Measurements from ENCODE around the gene SNX32. TPM values are rescaled to one million over a fixed set of nuclear protein-coding genes. Genes with fewer than 3 reads are reported as not detected.
A peak's percentile ranks its signal among the peaks of the same experiment; 100 is the strongest.

The SNX32 gene
- total and polyA plus RNA-seq, 9 of the 15 experiments (the other 6 are each of a cell fraction or from before 2014, with no cell fraction given): 0.03 TPM; not detected in 7

DNA sequence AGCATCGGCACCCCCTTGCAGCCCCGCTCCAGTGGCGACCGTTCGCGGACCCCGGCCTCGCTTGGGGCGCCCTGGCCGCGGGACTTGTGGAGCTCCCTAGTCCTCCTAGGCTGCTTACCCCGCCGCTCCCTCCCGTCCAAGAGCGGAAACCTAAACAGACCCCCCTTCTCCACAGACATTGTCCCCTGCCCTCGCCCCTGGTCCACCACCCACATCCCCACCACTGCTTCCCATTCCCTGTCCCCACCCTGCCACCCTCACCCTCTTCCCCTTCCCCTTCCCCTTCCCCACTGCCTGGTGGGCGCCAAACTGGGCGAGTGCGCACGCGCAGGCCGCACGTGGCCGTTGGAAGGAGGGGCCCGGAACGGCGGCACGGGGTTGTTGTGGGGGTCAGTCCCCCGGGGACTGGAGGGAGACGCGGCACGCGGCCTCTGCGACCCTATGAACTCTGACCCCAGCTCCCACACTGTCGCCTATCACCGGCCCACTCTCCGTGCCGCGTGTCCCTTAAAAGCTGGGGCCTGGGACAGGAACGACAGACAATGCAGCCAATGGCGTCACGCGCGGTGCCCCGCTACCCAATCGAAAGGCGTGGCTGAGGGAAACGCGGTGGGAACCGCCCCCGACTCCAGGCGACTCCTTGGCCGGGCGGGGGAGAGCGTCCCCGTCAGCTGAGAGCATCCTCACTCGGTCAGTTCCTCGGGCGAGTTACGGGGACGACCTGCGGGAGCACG, at the start of gene SNX32 (continued):
- TF ChIP-seq ZNF347 (CRISPR knock-in tag; IDR thresholded peaks at IDR 0.05; ENCODE audit: low read depth) (no peak), STAT5A (IDR thresholded peaks at IDR 0.05; ENCODE audit: borderline replicate concordance, low read length) (no peak), ZZZ3 (IDR thresholded peaks at IDR 0.05) (no peak), SP2 (IDR thresholded peaks at IDR 0.05; ENCODE audit: extremely low read depth, low read depth, low read length, poor library complexity, severe bottlenecking) (peak; percentile 79), TBL1XR1 (IDR thresholded peaks at IDR 0.05; ENCODE audit: low read length in 2 of 2) (no peak), NEUROD1 (IDR thresholded peaks at IDR 0.05; ENCODE audit: borderline replicate concordance, low read depth, low read length, partially characterized antibody) (peak; percentile 99), CBX3 (IDR thresholded peaks at IDR 0.05; ENCODE audit: borderline replicate concordance in 1 of 2, low read length in 2 of 2) (no peak), HDAC2 (IDR thresholded peaks at IDR 0.05) (no peak), SIRT6 (IDR thresholded peaks at IDR 0.05; ENCODE audit: low read depth, low read length) (no peak), NR2F6 (CRISPR knock-in tag; IDR thresholded peaks at IDR 0.05) (no peak), ZNF408 (CRISPR knock-in tag; IDR thresholded peaks at IDR 0.05; ENCODE audit: low read depth) (no peak), KHSRP (IDR thresholded peaks at IDR 0.05) (no peak), POLR2AphosphoS2 (IDR thresholded peaks at IDR 0.05; ENCODE audit: low read length) (no peak), ZSCAN29 (IDR thresholded peaks at IDR 0.05) (no peak), PPARD (CRISPR knock-in tag; IDR thresholded peaks at IDR 0.05) (no peak), NCOR1 (IDR thresholded peaks at IDR 0.05) (no peak), FOXA3 (CRISPR knock-in tag; conservative IDR thresholded peaks at IDR 0.05 in 1 of 2, IDR thresholded peaks at IDR 0.05 in 1 of 2) (no peak), ZKSCAN1 (IDR thresholded peaks at IDR 0.05; ENCODE audit: low read depth, low read length) (no peak), HNRNPK (IDR thresholded peaks at IDR 0.05; ENCODE audit: low read depth, low read length, poor library complexity, severe bottlenecking) (peak; percentile 51)
- TF ChIP-seq, protein P1, sequence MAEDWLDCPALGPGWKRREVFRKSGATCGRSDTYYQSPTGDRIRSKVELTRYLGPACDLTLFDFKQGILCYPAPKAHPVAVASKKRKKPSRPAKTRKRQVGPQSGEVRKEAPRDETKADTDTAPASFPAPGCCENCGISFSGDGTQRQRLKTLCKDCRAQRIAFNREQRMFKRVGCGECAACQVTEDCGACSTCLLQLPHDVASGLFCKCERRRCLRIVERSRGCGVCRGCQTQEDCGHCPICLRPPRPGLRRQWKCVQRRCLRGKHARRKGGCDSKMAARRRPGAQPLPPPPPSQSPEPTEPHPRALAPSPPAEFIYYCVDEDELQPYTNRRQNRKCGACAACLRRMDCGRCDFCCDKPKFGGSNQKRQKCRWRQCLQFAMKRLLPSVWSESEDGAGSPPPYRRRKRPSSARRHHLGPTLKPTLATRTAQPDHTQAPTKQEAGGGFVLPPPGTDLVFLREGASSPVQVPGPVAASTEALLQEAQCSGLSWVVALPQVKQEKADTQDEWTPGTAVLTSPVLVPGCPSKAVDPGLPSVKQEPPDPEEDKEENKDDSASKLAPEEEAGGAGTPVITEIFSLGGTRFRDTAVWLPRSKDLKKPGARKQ (CRISPR knock-in tag; IDR thresholded peaks at IDR 0.05): no peak
- TF ChIP-seq, protein P2, sequence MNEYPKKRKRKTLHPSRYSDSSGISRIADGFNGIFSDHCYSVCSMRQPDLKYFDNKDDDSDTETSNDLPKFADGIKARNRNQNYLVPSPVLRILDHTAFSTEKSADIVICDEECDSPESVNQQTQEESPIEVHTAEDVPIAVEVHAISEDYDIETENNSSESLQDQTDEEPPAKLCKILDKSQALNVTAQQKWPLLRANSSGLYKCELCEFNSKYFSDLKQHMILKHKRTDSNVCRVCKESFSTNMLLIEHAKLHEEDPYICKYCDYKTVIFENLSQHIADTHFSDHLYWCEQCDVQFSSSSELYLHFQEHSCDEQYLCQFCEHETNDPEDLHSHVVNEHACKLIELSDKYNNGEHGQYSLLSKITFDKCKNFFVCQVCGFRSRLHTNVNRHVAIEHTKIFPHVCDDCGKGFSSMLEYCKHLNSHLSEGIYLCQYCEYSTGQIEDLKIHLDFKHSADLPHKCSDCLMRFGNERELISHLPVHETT (CRISPR knock-in tag; conservative IDR thresholded peaks at IDR 0.05 in 1 of 2, IDR thresholded peaks at IDR 0.05 in 1 of 2): no peak
- TF ChIP-seq, protein P3, sequence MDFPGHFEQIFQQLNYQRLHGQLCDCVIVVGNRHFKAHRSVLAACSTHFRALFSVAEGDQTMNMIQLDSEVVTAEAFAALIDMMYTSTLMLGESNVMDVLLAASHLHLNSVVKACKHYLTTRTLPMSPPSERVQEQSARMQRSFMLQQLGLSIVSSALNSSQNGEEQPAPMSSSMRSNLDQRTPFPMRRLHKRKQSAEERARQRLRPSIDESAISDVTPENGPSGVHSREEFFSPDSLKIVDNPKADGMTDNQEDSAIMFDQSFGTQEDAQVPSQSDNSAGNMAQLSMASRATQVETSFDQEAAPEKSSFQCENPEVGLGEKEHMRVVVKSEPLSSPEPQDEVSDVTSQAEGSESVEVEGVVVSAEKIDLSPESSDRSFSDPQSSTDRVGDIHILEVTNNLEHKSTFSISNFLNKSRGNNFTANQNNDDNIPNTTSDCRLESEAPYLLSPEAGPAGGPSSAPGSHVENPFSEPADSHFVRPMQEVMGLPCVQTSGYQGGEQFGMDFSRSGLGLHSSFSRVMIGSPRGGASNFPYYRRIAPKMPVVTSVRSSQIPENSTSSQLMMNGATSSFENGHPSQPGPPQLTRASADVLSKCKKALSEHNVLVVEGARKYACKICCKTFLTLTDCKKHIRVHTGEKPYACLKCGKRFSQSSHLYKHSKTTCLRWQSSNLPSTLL (IDR thresholded peaks at IDR 0.05): no peak
- TF ChIP-seq, protein P4, sequence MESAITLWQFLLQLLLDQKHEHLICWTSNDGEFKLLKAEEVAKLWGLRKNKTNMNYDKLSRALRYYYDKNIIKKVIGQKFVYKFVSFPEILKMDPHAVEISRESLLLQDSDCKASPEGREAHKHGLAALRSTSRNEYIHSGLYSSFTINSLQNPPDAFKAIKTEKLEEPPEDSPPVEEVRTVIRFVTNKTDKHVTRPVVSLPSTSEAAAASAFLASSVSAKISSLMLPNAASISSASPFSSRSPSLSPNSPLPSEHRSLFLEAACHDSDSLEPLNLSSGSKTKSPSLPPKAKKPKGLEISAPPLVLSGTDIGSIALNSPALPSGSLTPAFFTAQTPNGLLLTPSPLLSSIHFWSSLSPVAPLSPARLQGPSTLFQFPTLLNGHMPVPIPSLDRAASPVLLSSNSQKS (CRISPR knock-in tag; IDR thresholded peaks at IDR 0.05): no peak
